ENCODE data around the gene LRRC2.
"Not testable (repeated sequence)": the region's sequence is repeated elsewhere in the genome, so short reads cannot be mapped to it uniquely, and the experiment has no call there.

LRRC2 gene

GRCh38 chr3:46584598-46585467 is 18.7 kb upstream of the LRRC2 start:
- DNase-seq (ENCODE audit: low read depth) = no peak

- no peak for DNase-seq (ENCODE audit: low read depth)
These were observed 14.6 kb upstream of the LRRC2 start for GRCh38 chr3:46580675-46581074.

- DNase-seq (ENCODE audit: low read depth) = no peak
These were observed 13.7 kb upstream of the LRRC2 start for GRCh38 chr3:46579756-46580286.

- no peak for DNase-seq (ENCODE audit: low read depth)
These were observed 13.1 kb upstream of the LRRC2 start for GRCh38 chr3:46578973-46579755.

GRCh38 chr3:46577580-46578249 is 11.6 kb upstream of the LRRC2 start:
- not testable (repeated sequence) for DNase-seq (ENCODE audit: low read depth)

GRCh38 chr3:46576879-46577278 is 10.8 kb upstream of the LRRC2 start:
- DNase-seq (ENCODE audit: low read depth) = no peak

- DNase-seq (ENCODE audit: low read depth) = no peak
These were observed 10.3 kb upstream of the LRRC2 start for GRCh38 chr3:46576386-46576785.

- DNase-seq (ENCODE audit: low read depth) = no peak
These were observed 9.6 kb upstream of the LRRC2 start for GRCh38 chr3:46575577-46576222.

- DNase-seq (ENCODE audit: low read depth) = no peak
These were observed 8.9 kb upstream of the LRRC2 start for GRCh38 chr3:46574881-46575576.

GRCh38 chr3:46574243-46574646 is 8.1 kb upstream of the LRRC2 start:
- DNase-seq (ENCODE audit: low read depth) = no peak

GRCh38 chr3:46573701-46574100 is 7.6 kb upstream of the LRRC2 start:
- DNase-seq (ENCODE audit: low read depth) = no peak

- DNase-seq (ENCODE audit: low read depth) = no peak
These were observed 5.6 kb upstream of the LRRC2 start for GRCh38 chr3:46571684-46572083.

GRCh38 chr3:46565607-46566039 is 479 bp downstream of the LRRC2 start:
- no peak for DNase-seq (ENCODE audit: low read depth)

GRCh38 chr3:46565077-46565476 is 1.0 kb downstream of the LRRC2 start:
- DNase-seq (ENCODE audit: low read depth) = no peak

- DNase-seq (ENCODE audit: low read depth) = no peak
These were observed 1.7 kb downstream of the LRRC2 start for GRCh38 chr3:46564190-46565021.

- no peak for DNase-seq (ENCODE audit: low read depth)
These were observed 4.2 kb downstream of the LRRC2 start for GRCh38 chr3:46561951-46562350.

GRCh38 chr3:46561511-46561910 is 4.6 kb downstream of the LRRC2 start:
- DNase-seq (ENCODE audit: low read depth) = no peak

GRCh38 chr3:46559091-46559704 is 6.9 kb downstream of the LRRC2 start:
- no peak for DNase-seq (ENCODE audit: low read depth)

GRCh38 chr3:46558184-46559043 is 7.7 kb downstream of the LRRC2 start:
- peak; percentile 84 for DNase-seq (ENCODE audit: low read depth)

All from HS-5 (cell line).